Loucy (cell line): ENCODE results near the gene ME3.
"Not testable (repeated sequence)": the region's sequence is repeated elsewhere in the genome, so short reads cannot be mapped to it uniquely, and the experiment has no call there.

Source experiments
- H2AFZ ChIP-seq: fragments of 200-600 bp; sonication (generic); 2 replicates; pipeline ENCODE4 v1.6.0; 2016; ENCODE audit warnings: antibody characterized with exemption, mild to moderate bottlenecking, low read length, moderate library complexity
- H3F3A ChIP-seq: fragments of 200-600 bp; 2 replicates; pipeline ENCODE4 v1.6.0; 2016; ENCODE audit warnings: antibody characterized with exemption, low read depth, mild to moderate bottlenecking
- H3K27me3 ChIP-seq: fragments of 200-600 bp; sonication (generic); 2 replicates; pipeline ENCODE4 v1.6.1; 2014; ENCODE audit warnings: low read length, mild to moderate bottlenecking; ENCODE audit not compliant: insufficient read depth, poor library complexity, severe bottlenecking
- H3K36me3 ChIP-seq: fragments of 200-600 bp; sonication (generic); 2 replicates; pipeline ENCODE4 v1.6.1; 2016; ENCODE audit warnings: low read length; ENCODE audit not compliant: insufficient read depth
- H3K4me1 ChIP-seq: fragments of 200-600 bp; sonication (generic); 2 replicates; pipeline ENCODE4 v1.5.1; 2014; ENCODE audit warnings: low read length, mild to moderate bottlenecking; ENCODE audit not compliant: insufficient read depth, poor library complexity, severe bottlenecking
- H3K4me2 ChIP-seq: fragments of 200-600 bp; sonication (generic); 2 replicates; pipeline ENCODE4 v1.6.0; 2014; ENCODE audit warnings: antibody characterized with exemption, low read length, low read depth, mild to moderate bottlenecking; ENCODE audit not compliant: poor library complexity, severe bottlenecking
- H3K4me3 ChIP-seq: fragments of 200-600 bp; sonication (generic); 2 replicates; pipeline ENCODE4 v1.5.1; 2014; ENCODE audit warnings: low read length, mild to moderate bottlenecking, mixed read lengths; ENCODE audit not compliant: poor library complexity, severe bottlenecking
- H3K79me2 ChIP-seq: fragments of 200-600 bp; sonication (generic); 2 replicates; pipeline ENCODE4 v1.6.1; 2014; ENCODE audit warnings: low read length; ENCODE audit not compliant: insufficient read depth
- H3K9ac ChIP-seq: fragments of 200-600 bp; sonication (generic); 2 replicates; pipeline ENCODE4 v1.6.0; 2014; ENCODE audit warnings: mild to moderate bottlenecking, low read depth, low read length, moderate library complexity; ENCODE audit not compliant: poor library complexity, severe bottlenecking
- H3K9me2 ChIP-seq: fragments of 200-600 bp; sonication (generic); replicated peaks from 2 replicates; pipeline ENCODE4 v1.6.1; 2016; ENCODE audit warnings: low read depth, low read length, mixed read lengths
- H3K9me3 ChIP-seq: fragments of 200-600 bp; sonication (generic); 2 replicates; pipeline ENCODE4 v1.6.1; 2014; ENCODE audit warnings: mild to moderate bottlenecking, antibody characterized with exemption, low read length, low read depth; ENCODE audit not compliant: insufficient read depth
- H4K20me1 ChIP-seq: fragments of 200-600 bp; sonication (generic); 2 replicates; pipeline ENCODE4 v1.6.0; 2014; ENCODE audit warnings: antibody characterized with exemption, low read length, mild to moderate bottlenecking; ENCODE audit not compliant: insufficient read depth, poor library complexity, severe bottlenecking
- CTCF ChIP-seq: fragments of 200-600 bp; sonication (generic); conservative IDR thresholded peaks from 2 replicates; pipeline ENCODE4 v1.5.1; 2014; ENCODE audit warnings: mild to moderate bottlenecking, antibody characterized with exemption, low read length
- EZH2phosphoT487 ChIP-seq: fragments of 200-600 bp; IDR thresholded peaks from 2 replicates; pipeline ENCODE4 v1.6.1; 2018; ENCODE audit warnings: antibody characterized with exemption, mild to moderate bottlenecking, moderate library complexity, borderline replicate concordance

ME3 gene

GRCh38 chr11:86438685-86439084, 233.7 kb downstream of the ME3 start:
- Histone ChIP-seq H4K20me1 (no peaks in the 10 kb centered on the region), H3K9me3 (no peaks in the 10 kb centered on the region), H3K4me2 (no peak overlapping the region), H3F3A (no peaks in the 10 kb centered on the region), H2AFZ (no peak overlapping the region), H3K4me1 (no peaks in the 10 kb centered on the region), H3K79me2 (no peaks in the 10 kb centered on the region), H3K9me2 (no peaks in the 10 kb centered on the region), H3K4me3 (no peak overlapping the region), H3K27me3 (no peaks in the 10 kb centered on the region), H3K36me3 (no peaks in the 10 kb centered on the region), H3K9ac (no peak overlapping the region)
- TF ChIP-seq CTCF (no peak), EZH2phosphoT487 (no peak)

GRCh38 chr11:86435711-86436110, 236.7 kb downstream of the ME3 start:
- Histone ChIP-seq H3K4me3 (no peak overlapping the region), H3K9me2 (no peaks in the 10 kb centered on the region), H3K9ac (no peak overlapping the region), H3K36me3 (no peaks in the 10 kb centered on the region), H3K27me3 (no peaks in the 10 kb centered on the region), H3K4me2 (no peak overlapping the region), H4K20me1 (no peaks in the 10 kb centered on the region), H3K79me2 (no peaks in the 10 kb centered on the region), H3K9me3 (no peaks in the 10 kb centered on the region), H3K4me1 (peaks cover 9% of the 10 kb centered on the region), H2AFZ (no peak overlapping the region), H3F3A (no peaks in the 10 kb centered on the region)
- TF ChIP-seq CTCF (no peak), EZH2phosphoT487 (no peak)

GRCh38 chr11:86433361-86434095, 238.9 kb downstream of the ME3 start:
- H3F3A ChIP-seq, H3K79me2 ChIP-seq, H3K27me3 ChIP-seq, H4K20me1 ChIP-seq, H3K4me2 ChIP-seq, H3K4me3 ChIP-seq, H2AFZ ChIP-seq, H3K36me3 ChIP-seq, H3K9me3 ChIP-seq, H3K9ac ChIP-seq, H3K4me1 ChIP-seq, H3K9me2 ChIP-seq: not testable (repeated sequence)

GRCh38 chr11:86431258-86431657, 241.2 kb downstream of the ME3 start:
- no peak overlapping the region for H3K9ac ChIP-seq
- H3K79me2 ChIP-seq, result no peaks in the 10 kb centered on the region
- no peaks in the 10 kb centered on the region for H3K9me3 ChIP-seq
- no peaks in the 10 kb centered on the region for H4K20me1 ChIP-seq
- H3K4me2 ChIP-seq, result no peak overlapping the region
- H3K36me3 ChIP-seq, result no peaks in the 10 kb centered on the region
- H3K27me3 ChIP-seq, result no peaks in the 10 kb centered on the region
- H3F3A ChIP-seq, result no peaks in the 10 kb centered on the region
- no peak overlapping the region for H3K4me3 ChIP-seq
- no peak overlapping the region for H2AFZ ChIP-seq
- no peak for TF ChIP-seq EZH2phosphoT487
- TF ChIP-seq CTCF, result no peak
- peaks cover 9% of the 10 kb centered on the region for H3K4me1 ChIP-seq
- no peaks in the 10 kb centered on the region for H3K9me2 ChIP-seq
